CD4-positive, alpha-beta T cell (primary cell): Measurements from ENCODE around the gene GAL. TPM values are rescaled to one million over a fixed set of nuclear protein-coding genes. Genes with fewer than 3 reads are reported as not detected.

ENCODE experiments used
- ATAC-seq: fragments of 200-7000 bp; cut with Tn5 transposase; one replicate; pipeline ENCODE4 v1.10.0; 2022; ENCODE audit warnings: mild to moderate bottlenecking; ENCODE audit not compliant: poor library complexity
- CTCF ChIA-PET: fragments of 350-600 bp; sonication (Branson Sonifier 250); formaldehyde crosslinking; loops from one replicate; lab custom pipeline; 2021; ENCODE audit warnings: antibody characterized with exemption, inconsistent platforms; lab: Charles Lee
- POLR2A ChIA-PET: fragments of 350-600 bp; sonication (Branson Sonifier 250); formaldehyde crosslinking; loops from one replicate; lab custom pipeline; 2021; ENCODE audit warnings: antibody characterized with exemption, inconsistent platforms; lab: Charles Lee
- DNase-seq, 14 experiments: peaks; one replicate each; pipeline ENCODE4 v3.0.0-alpha.2; 2013 to 2020; ENCODE audit warnings: mixed read lengths in 2 of 14
- H3K27ac ChIP-seq, 2 donors: one replicate each; pipeline versions ENCODE4 v1.5.1 to v1.7.0; 2013; ENCODE audit warnings: low read length in 2 of 2, low read depth in 1 of 2, mild to moderate bottlenecking in 1 of 2
- H3K27me3 ChIP-seq, 2 experiments: 1 replicate in 1 of 2; 2 replicates in 1 of 2; pipeline versions ENCODE4 v1.6.1 to v1.7.0; 2013; ENCODE audit warnings: low read length in 2 of 2, control low read depth in 1 of 2, mild to moderate bottlenecking in 1 of 2, moderate library complexity in 1 of 2; ENCODE audit not compliant: insufficient read depth in 2 of 2, control insufficient read depth in 1 of 2
- H3K36me3 ChIP-seq: one replicate; pipeline ENCODE4 v1.6.1; 2013; ENCODE audit warnings: low read length, control low read depth; ENCODE audit not compliant: insufficient read depth
- H3K4me1 ChIP-seq: one replicate; pipeline ENCODE4 v1.6.1; 2013; ENCODE audit warnings: low read length, control low read depth; ENCODE audit not compliant: insufficient read depth
- H3K4me3 ChIP-seq: one replicate; pipeline ENCODE4 v1.5.1; 2013; ENCODE audit warnings: mild to moderate bottlenecking, low read length, moderate library complexity
- H3K9me3 ChIP-seq, 2 experiments: 1 replicate in 1 of 2; 2 replicates in 1 of 2; pipeline versions ENCODE4 v1.6.1 to v1.7.0; 2013; ENCODE audit warnings: low read length in 2 of 2, mild to moderate bottlenecking in 2 of 2, control low read depth in 1 of 2, moderate library complexity in 1 of 2; ENCODE audit not compliant: control insufficient read depth in 1 of 2, insufficient read depth in 1 of 2
- H3K27ac Mint-ChIP-seq: one replicate; pipeline ENCODE4 v1.8.0; 2020; ENCODE audit warnings: mixed read lengths
- H3K27me3 Mint-ChIP-seq: one replicate; pipeline ENCODE4 v1.8.0; 2021; ENCODE audit warnings: mixed read lengths
- H3K36me3 Mint-ChIP-seq: one replicate; pipeline ENCODE4 v1.8.0; 2021; ENCODE audit warnings: low read depth, mixed read lengths
- H3K4me1 Mint-ChIP-seq: one replicate; pipeline ENCODE4 v1.8.0; 2021; ENCODE audit warnings: low read depth, mixed read lengths
- H3K4me3 Mint-ChIP-seq: one replicate; pipeline ENCODE4 v1.8.0; 2020; ENCODE audit warnings: mild to moderate bottlenecking, mixed read lengths
- H3K9me3 Mint-ChIP-seq: one replicate; pipeline ENCODE4 v1.8.0; 2020; ENCODE audit warnings: mixed read lengths
- intact Hi-C, 2 experiments: fragments of 100-400 bp; cut with DNase I in 1 of 2; cut with micrococcal nuclease in 1 of 2; formaldehyde crosslinking; loops; one replicate each; pipeline versions ENCODE4 v1.15.1 to v1.9.0; 2023 to 2025; cut with DNase I, micrococcal nuclease
- total RNA-seq, 174 experiments: library from RNA in 2 of 174; stranded (reverse) in 2 of 174; gene quantifications; one replicate each; pipeline ENCODE4 v1.2.3 and lab custom pipeline; 2021 to 2026
- TF ChIP-seq, protein P1 (sequence below): fragments of 200-600 bp; IDR thresholded peaks from one replicate; pipeline ENCODE4 v1.8.0; 2022; ENCODE audit warnings: antibody characterized with exemption, mild to moderate bottlenecking

Gene GAL
- total RNA-seq, 2 experiments from 2014 or later, result not detected

DNA sequence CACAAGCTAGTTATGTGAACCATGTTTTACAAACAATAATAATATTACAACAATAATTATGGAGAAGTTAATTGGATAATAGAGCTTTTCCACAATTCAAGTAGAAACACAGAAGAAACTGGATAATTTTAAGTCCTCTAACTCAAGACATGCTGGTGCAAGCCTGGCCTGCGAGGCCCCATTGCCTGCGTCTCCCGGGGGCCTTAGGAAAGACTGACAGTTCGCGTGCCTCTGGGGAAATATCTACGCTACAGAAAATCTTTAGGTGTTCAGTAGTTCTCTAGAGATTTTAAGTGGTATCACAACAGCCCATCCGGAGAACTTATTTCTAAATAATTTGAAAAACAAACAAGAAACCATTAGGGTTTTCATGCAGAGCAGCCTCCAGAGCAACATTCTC lies 23.2 kb downstream of the GAL start:
- CTCF ChIA-PET, result no interaction called here

DNA sequence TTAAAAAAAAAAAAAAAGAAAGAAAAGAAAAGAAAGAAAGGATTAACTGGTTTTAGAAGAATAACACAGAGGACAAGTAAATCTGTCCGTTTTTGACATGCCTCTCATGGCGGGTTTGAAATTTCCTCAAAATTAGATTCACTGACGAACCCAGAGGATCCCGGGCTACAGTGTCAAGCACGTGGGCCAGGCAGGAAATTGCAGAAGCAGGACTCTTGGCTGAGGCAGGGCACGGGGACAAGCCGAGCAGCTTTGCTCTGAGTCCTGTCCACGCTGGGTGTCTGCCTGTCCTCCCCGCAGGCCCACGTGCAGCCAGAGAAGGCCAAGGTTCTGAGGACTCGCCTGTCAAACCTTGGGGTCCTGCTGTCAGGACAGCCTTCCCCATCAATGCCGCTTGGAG lies 24.7 kb downstream of the GAL start:
- POLR2A ChIA-PET, result no interaction called here
- intact Hi-C loops, result no loop called here
- Histone ChIP-seq H3K27me3 (no peaks in the 10 kb centered on the region), H3K4me3 (no peak overlapping the region), H3K27ac (no peak overlapping the region), H3K4me1 (no peaks in the 10 kb centered on the region), H3K36me3 (no peaks in the 10 kb centered on the region), H3K9me3 (no peaks in the 10 kb centered on the region)
- CTCF ChIA-PET, result no interaction called here
- no peak overlapping the region for H3K4me3 Mint-ChIP-seq
- TF ChIP-seq, protein P1, sequence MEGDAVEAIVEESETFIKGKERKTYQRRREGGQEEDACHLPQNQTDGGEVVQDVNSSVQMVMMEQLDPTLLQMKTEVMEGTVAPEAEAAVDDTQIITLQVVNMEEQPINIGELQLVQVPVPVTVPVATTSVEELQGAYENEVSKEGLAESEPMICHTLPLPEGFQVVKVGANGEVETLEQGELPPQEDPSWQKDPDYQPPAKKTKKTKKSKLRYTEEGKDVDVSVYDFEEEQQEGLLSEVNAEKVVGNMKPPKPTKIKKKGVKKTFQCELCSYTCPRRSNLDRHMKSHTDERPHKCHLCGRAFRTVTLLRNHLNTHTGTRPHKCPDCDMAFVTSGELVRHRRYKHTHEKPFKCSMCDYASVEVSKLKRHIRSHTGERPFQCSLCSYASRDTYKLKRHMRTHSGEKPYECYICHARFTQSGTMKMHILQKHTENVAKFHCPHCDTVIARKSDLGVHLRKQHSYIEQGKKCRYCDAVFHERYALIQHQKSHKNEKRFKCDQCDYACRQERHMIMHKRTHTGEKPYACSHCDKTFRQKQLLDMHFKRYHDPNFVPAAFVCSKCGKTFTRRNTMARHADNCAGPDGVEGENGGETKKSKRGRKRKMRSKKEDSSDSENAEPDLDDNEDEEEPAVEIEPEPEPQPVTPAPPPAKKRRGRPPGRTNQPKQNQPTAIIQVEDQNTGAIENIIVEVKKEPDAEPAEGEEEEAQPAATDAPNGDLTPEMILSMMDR, result no peak
- ATAC-seq (no peak), DNase-seq (no peak)
- H3K4me1 Mint-ChIP-seq, result no peaks in the 10 kb centered on the region
- no peaks in the 10 kb centered on the region for H3K36me3 Mint-ChIP-seq
- no peak overlapping the region for H3K27ac Mint-ChIP-seq
- no peaks in the 10 kb centered on the region for H3K27me3 Mint-ChIP-seq
- no peaks in the 10 kb centered on the region for H3K9me3 Mint-ChIP-seq

More for the DNA sequence above, 23.2 kb downstream of the GAL start:
- Histone ChIP-seq H3K9me3 (no peaks in the 10 kb centered on the region), H3K4me3 (no peak overlapping the region), H3K4me1 (no peaks in the 10 kb centered on the region), H3K27me3 (no peaks in the 10 kb centered on the region), H3K36me3 (no peaks in the 10 kb centered on the region), H3K27ac (no peak overlapping the region)
- TF ChIP-seq, protein P1, result no peak
- Mint-ChIP-seq H3K36me3 (no peaks in the 10 kb centered on the region), H3K27ac (no peak overlapping the region), H3K9me3 (no peaks in the 10 kb centered on the region), H3K4me3 (no peak overlapping the region), H3K4me1 (no peaks in the 10 kb centered on the region), H3K27me3 (no peaks in the 10 kb centered on the region)
- DNase-seq (no peak), ATAC-seq (no peak)
- intact Hi-C loops, result no loop called here
- POLR2A ChIA-PET, result no interaction called here

- H3K4me1 ChIP-seq, result no peaks in the 10 kb centered on the region
- DNase-seq, result no peak
- ChIA-PET POLR2A (no interaction called here), CTCF (no interaction called here)
- H3K36me3 ChIP-seq, result no peaks in the 10 kb centered on the region
- Mint-ChIP-seq H3K27me3 (no peaks in the 10 kb centered on the region), H3K9me3 (no peaks in the 10 kb centered on the region), H3K4me1 (no peaks in the 10 kb centered on the region), H3K27ac (no peak overlapping the region), H3K4me3 (no peak overlapping the region), H3K36me3 (no peaks in the 10 kb centered on the region)
- TF ChIP-seq, protein P1, result no peak
- H3K9me3 ChIP-seq, result no peaks in the 10 kb centered on the region
- intact Hi-C loops, result no loop called here
- H3K27me3 ChIP-seq, result no peaks in the 10 kb centered on the region
- no peak for ATAC-seq
- no peak overlapping the region for H3K4me3 ChIP-seq
- H3K27ac ChIP-seq, result no peak overlapping the region
These were observed 26.1 kb downstream of the GAL start for GRCh38 chr11:68710409-68710808.
